Measurements from ENCODE around the gene CATSPERE. TPM values are rescaled to one million over a fixed set of nuclear protein-coding genes. Genes with fewer than 3 reads are reported as not detected.
A peak's percentile ranks its signal among the peaks of the same experiment; 100 is the strongest.

Gene CATSPERE
- total RNA-seq, 1 donor from 2014 or later = 0.86 TPM

GRCh38 chr1:244451539-244451950 is 9.5 kb upstream of the CATSPERE start, which contains the start of gene ADSS2:
ADSS2 (minus strand) TSS chr1:244451909; CDS start chr1:244451817, 92 bp downstream.
- Histone ChIP-seq H2AFZ (replicated peaks) (peak within 1 kb of the TSS; percentile 40), H3K79me2 (ENCODE audit: low read depth) (peaks cover 50% of the 10 kb centered on the region), H3K9ac (peak within 1 kb of the TSS; percentile 63), H4K20me1 (ENCODE audit: low read depth) (peaks cover 24% of the 10 kb centered on the region), H3K9me3 (ENCODE audit: low read depth) (no peaks in the 10 kb centered on the region), H3K27me3 (no peaks in the 10 kb centered on the region), H3K4me1 (peaks cover 73% of the 10 kb centered on the region), H3K36me3 (no peaks in the 10 kb centered on the region), H3K4me3 (peak within 1 kb of the TSS; percentile 81), H3K4me2 (peak within 1 kb of the TSS; percentile 89), H3K27ac (peak within 1 kb of the TSS; percentile 89), H3F3A (ENCODE audit: low read depth) (peaks cover 42% of the 10 kb centered on the region)
- TF ChIP-seq EZH2 (IDR thresholded peaks at IDR 0.05) (no peak), EZH2phosphoT487 (IDR thresholded peaks at IDR 0.05) (no peak), CTCF (IDR thresholded peaks at IDR 0.05) (no peak)
- no peak for DNase-seq (ENCODE audit: low spot score)
- H3K27me3 Mint-ChIP-seq (ENCODE audit: insufficient read depth, low read depth) = peaks cover 3% of the 10 kb centered on the region
- peak within 1 kb of the TSS; percentile 92 for H3K4me3 Mint-ChIP-seq
- H3K36me3 Mint-ChIP-seq = peaks cover 7% of the 10 kb centered on the region
- H3K4me1 Mint-ChIP-seq = peaks cover 44% of the 10 kb centered on the region
- H3K27ac Mint-ChIP-seq = peak within 1 kb of the TSS; percentile 46
- peaks cover 8% of the 10 kb centered on the region for H3K9me3 Mint-ChIP-seq

- H3K4me3 Mint-ChIP-seq = peak overlapping the region; percentile 92
- TF ChIP-seq EZH2 (IDR thresholded peaks at IDR 0.05) (no peak), CTCF (IDR thresholded peaks at IDR 0.05) (peak; percentile 54)
- H3K27me3 ChIP-seq = no peaks in the 10 kb centered on the region
- H3K36me3 Mint-ChIP-seq = peaks cover 7% of the 10 kb centered on the region
- H3K27ac ChIP-seq = no peak overlapping the region
- peak overlapping the region; percentile 81 for H3K4me3 ChIP-seq
- no peak overlapping the region for H3K9ac ChIP-seq
- peaks cover 3% of the 10 kb centered on the region for H3K27me3 Mint-ChIP-seq (ENCODE audit: insufficient read depth, low read depth)
- no peaks in the 10 kb centered on the region for H3K36me3 ChIP-seq
- DNase-seq (ENCODE audit: low spot score) = peak; percentile 100
- H3K9me3 Mint-ChIP-seq = peaks cover 8% of the 10 kb centered on the region
- H3K4me1 Mint-ChIP-seq = peaks cover 40% of the 10 kb centered on the region
- H2AFZ ChIP-seq (replicated peaks) = peak overlapping the region; percentile 21
- peak overlapping the region; percentile 69 for H3K4me2 ChIP-seq
- peaks cover 70% of the 10 kb centered on the region for H3K4me1 ChIP-seq
- H3K79me2 ChIP-seq (ENCODE audit: low read depth) = peaks cover 43% of the 10 kb centered on the region
- H3K9me3 ChIP-seq (ENCODE audit: low read depth) = no peaks in the 10 kb centered on the region
- peak overlapping the region; percentile 43 for H3K27ac Mint-ChIP-seq
- H4K20me1 ChIP-seq (ENCODE audit: low read depth) = peaks cover 22% of the 10 kb centered on the region
- H3F3A ChIP-seq (ENCODE audit: low read depth) = peaks cover 47% of the 10 kb centered on the region
Observed at GRCh38 chr1:244451951-244452795, 8.9 kb upstream of the CATSPERE start.

- Mint-ChIP-seq H3K4me1 (peaks cover 32% of the 10 kb centered on the region), H3K9me3 (peaks cover 12% of the 10 kb centered on the region), H3K27me3 (ENCODE audit: insufficient read depth, low read depth) (peaks cover 3% of the 10 kb centered on the region), H3K36me3 (peaks cover under 1% of the 10 kb centered on the region), H3K4me3 (no peak overlapping the region), H3K27ac (no peak overlapping the region)
- H4K20me1 ChIP-seq (ENCODE audit: low read depth) = peaks cover 15% of the 10 kb centered on the region
- peak overlapping the region; percentile 50 for H3K4me2 ChIP-seq
- TF ChIP-seq CTCF (IDR thresholded peaks at IDR 0.05) = no peak
- TF ChIP-seq EZH2 (IDR thresholded peaks at IDR 0.05) = no peak
- no peak for TF ChIP-seq EZH2phosphoT487 (IDR thresholded peaks at IDR 0.05)
- no peak overlapping the region for H3K9ac ChIP-seq
- H3F3A ChIP-seq (ENCODE audit: low read depth) = peaks cover 47% of the 10 kb centered on the region
- peak overlapping the region; percentile 45 for H2AFZ ChIP-seq (replicated peaks)
- peaks cover 5% of the 10 kb centered on the region for H3K36me3 ChIP-seq
- peaks cover 17% of the 10 kb centered on the region for H3K9me3 ChIP-seq (ENCODE audit: low read depth)
- peaks cover 21% of the 10 kb centered on the region for H3K79me2 ChIP-seq (ENCODE audit: low read depth)
- H3K27me3 ChIP-seq = no peaks in the 10 kb centered on the region
- peak overlapping the region; percentile 79 for H3K27ac ChIP-seq
- DNase-seq (ENCODE audit: low spot score) = no peak
- H3K4me3 ChIP-seq = no peak overlapping the region
- peaks cover 47% of the 10 kb centered on the region for H3K4me1 ChIP-seq
Observed at GRCh38 chr1:244454412-244454811, 6.7 kb upstream of the CATSPERE start.

All from neural progenitor cell (in vitro differentiated cells).